Measurements from ENCODE around the gene VCL.

DNA sequence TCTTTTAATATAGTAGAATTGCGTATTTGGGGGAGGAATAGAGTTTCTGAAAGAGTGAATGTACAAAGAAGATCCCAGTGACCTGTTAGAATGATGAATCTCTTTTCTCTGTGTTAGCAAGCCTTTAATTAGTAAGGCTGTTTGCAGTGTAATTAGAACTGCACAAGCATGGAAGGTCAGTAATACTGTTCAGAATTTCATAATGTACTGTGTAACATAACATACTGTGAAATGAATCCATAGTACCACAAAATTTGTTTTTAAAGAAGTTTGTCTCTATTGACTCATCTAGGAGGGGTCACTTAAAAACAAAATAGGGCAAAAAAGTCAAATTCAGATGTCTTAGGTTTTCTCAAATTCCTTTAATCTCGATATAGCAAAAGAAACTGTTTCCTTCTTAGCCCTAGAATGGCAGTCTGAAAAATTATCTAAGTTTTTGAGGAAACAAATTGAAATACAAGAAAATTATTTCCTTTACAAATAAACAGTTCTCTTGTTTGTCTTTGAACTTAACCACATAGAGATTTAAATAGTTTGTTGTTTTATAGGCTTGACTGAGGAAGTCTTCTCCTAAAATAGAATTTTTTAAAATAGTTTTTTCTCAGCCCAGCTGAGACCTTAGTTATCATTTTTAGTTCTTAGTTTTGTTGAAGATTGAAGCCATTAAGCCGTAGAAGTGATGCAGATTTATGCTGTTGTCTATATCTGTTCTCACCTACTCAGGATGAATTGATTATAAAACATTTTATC, 165.6 kb downstream of the VCL start:
- TF ChIP-seq, protein P1, sequence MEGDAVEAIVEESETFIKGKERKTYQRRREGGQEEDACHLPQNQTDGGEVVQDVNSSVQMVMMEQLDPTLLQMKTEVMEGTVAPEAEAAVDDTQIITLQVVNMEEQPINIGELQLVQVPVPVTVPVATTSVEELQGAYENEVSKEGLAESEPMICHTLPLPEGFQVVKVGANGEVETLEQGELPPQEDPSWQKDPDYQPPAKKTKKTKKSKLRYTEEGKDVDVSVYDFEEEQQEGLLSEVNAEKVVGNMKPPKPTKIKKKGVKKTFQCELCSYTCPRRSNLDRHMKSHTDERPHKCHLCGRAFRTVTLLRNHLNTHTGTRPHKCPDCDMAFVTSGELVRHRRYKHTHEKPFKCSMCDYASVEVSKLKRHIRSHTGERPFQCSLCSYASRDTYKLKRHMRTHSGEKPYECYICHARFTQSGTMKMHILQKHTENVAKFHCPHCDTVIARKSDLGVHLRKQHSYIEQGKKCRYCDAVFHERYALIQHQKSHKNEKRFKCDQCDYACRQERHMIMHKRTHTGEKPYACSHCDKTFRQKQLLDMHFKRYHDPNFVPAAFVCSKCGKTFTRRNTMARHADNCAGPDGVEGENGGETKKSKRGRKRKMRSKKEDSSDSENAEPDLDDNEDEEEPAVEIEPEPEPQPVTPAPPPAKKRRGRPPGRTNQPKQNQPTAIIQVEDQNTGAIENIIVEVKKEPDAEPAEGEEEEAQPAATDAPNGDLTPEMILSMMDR (IDR thresholded peaks at IDR 0.05; ENCODE audit: poor library complexity, severe bottlenecking) = no peak
- no peak for TF ChIP-seq POLR2AphosphoS5 (IDR thresholded peaks at IDR 0.05)
